Measurements from ENCODE around the gene TBCD. TPM values are rescaled to one million over a fixed set of nuclear protein-coding genes. Genes with fewer than 3 reads are reported as not detected.
"Not testable (repeated sequence)": the region's sequence is repeated elsewhere in the genome, so short reads cannot be mapped to it uniquely, and the experiment has no call there.

TBCD gene
- total RNA-seq, 1 donor from 2014 or later: 31.8 TPM

- no peak for DNase-seq (ENCODE audit: low read depth)
- Mint-ChIP-seq H3K9me3 (ENCODE audit: unreplicated experiment) (peaks cover 14% of the 10 kb centered on the region), H3K4me1 (ENCODE audit: low read depth, unreplicated experiment) (no peaks in the 10 kb centered on the region), H3K27me3 (ENCODE audit: low read depth, unreplicated experiment) (no peaks in the 10 kb centered on the region), H3K27ac (ENCODE audit: unreplicated experiment) (no peak overlapping the region), H3K36me3 (ENCODE audit: low read depth, unreplicated experiment) (peaks cover 24% of the 10 kb centered on the region), H3K4me3 (ENCODE audit: unreplicated experiment) (no peak overlapping the region)
- no peaks in the 10 kb centered on the region for H3K79me2 ChIP-seq (ENCODE audit: insufficient read depth, low read length)
- H3K27ac ChIP-seq (ENCODE audit: low read depth, low read length): no peak overlapping the region
- FAIRE-seq: no peak
- H2AFZ ChIP-seq (ENCODE audit: low read depth, low read length): no peak overlapping the region
- H3K36me3 ChIP-seq (ENCODE audit: insufficient read depth, low read length): peaks cover 5% of the 10 kb centered on the region
- TF ChIP-seq CTCF (IDR thresholded peaks at IDR 0.05; ENCODE audit: insufficient read depth, low read depth, low read length): no peak
- no peak for TF ChIP-seq EZH2 (IDR thresholded peaks at IDR 0.05; ENCODE audit: insufficient read depth, low read length)
- H3K4me3 ChIP-seq (ENCODE audit: insufficient read depth, low read depth, low read length): no peak overlapping the region
- no peak overlapping the region for H3K9ac ChIP-seq (ENCODE audit: low read length)
- no peak overlapping the region for H3K4me2 ChIP-seq (ENCODE audit: low read length)
- H3K4me1 ChIP-seq (ENCODE audit: insufficient read depth, low read length): no peaks in the 10 kb centered on the region
- peaks cover 6% of the 10 kb centered on the region for H3K9me3 ChIP-seq (ENCODE audit: insufficient read depth, low read depth, low read length)
- H4K20me1 ChIP-seq (ENCODE audit: insufficient read depth, low read length): no peaks in the 10 kb centered on the region
- H3K27me3 ChIP-seq (ENCODE audit: insufficient read depth, low read length): no peaks in the 10 kb centered on the region
Observed at GRCh38 chr17:82740906-82741759, 10.7 kb upstream of the TBCD start.

GRCh38 chr17:82743344-82744219 lies 8.3 kb upstream of the TBCD start:
- peaks cover 24% of the 10 kb centered on the region for H3K36me3 Mint-ChIP-seq (ENCODE audit: low read depth, unreplicated experiment)
- no peak for FAIRE-seq
- TF ChIP-seq EZH2 (IDR thresholded peaks at IDR 0.05; ENCODE audit: insufficient read depth, low read length): no peak
- TF ChIP-seq CTCF (IDR thresholded peaks at IDR 0.05; ENCODE audit: insufficient read depth, low read depth, low read length): no peak
- no peak overlapping the region for H3K4me3 Mint-ChIP-seq (ENCODE audit: unreplicated experiment)
- no peaks in the 10 kb centered on the region for H3K27me3 Mint-ChIP-seq (ENCODE audit: low read depth, unreplicated experiment)
- no peak overlapping the region for H3K27ac ChIP-seq (ENCODE audit: low read depth, low read length)
- H3K4me1 ChIP-seq (ENCODE audit: insufficient read depth, low read length): no peaks in the 10 kb centered on the region
- peaks cover 5% of the 10 kb centered on the region for H3K36me3 ChIP-seq (ENCODE audit: insufficient read depth, low read length)
- H3K4me2 ChIP-seq (ENCODE audit: low read length): no peak overlapping the region
- no peak for DNase-seq (ENCODE audit: low read depth)
- no peak overlapping the region for H2AFZ ChIP-seq (ENCODE audit: low read depth, low read length)
- H3K9me3 Mint-ChIP-seq (ENCODE audit: unreplicated experiment): peaks cover 14% of the 10 kb centered on the region
- no peak overlapping the region for H3K4me3 ChIP-seq (ENCODE audit: insufficient read depth, low read depth, low read length)
- no peaks in the 10 kb centered on the region for H3K4me1 Mint-ChIP-seq (ENCODE audit: low read depth, unreplicated experiment)
- H3K27me3 ChIP-seq (ENCODE audit: insufficient read depth, low read length): no peaks in the 10 kb centered on the region
- H4K20me1 ChIP-seq (ENCODE audit: insufficient read depth, low read length): no peaks in the 10 kb centered on the region
- no peaks in the 10 kb centered on the region for H3K79me2 ChIP-seq (ENCODE audit: insufficient read depth, low read length)
- H3K27ac Mint-ChIP-seq (ENCODE audit: unreplicated experiment): no peak overlapping the region
- no peak overlapping the region for H3K9ac ChIP-seq (ENCODE audit: low read length)
- peaks cover 6% of the 10 kb centered on the region for H3K9me3 ChIP-seq (ENCODE audit: insufficient read depth, low read depth, low read length)

GRCh38 chr17:82744736-82745135 lies 7.1 kb upstream of the TBCD start:
- not testable (repeated sequence) for H3K27me3 Mint-ChIP-seq (ENCODE audit: low read depth, unreplicated experiment); H3K36me3 ChIP-seq (ENCODE audit: insufficient read depth, low read length); FAIRE-seq; H3K4me3 ChIP-seq (ENCODE audit: insufficient read depth, low read depth, low read length); H3K4me2 ChIP-seq (ENCODE audit: low read length); DNase-seq (ENCODE audit: low read depth); H3K27ac ChIP-seq (ENCODE audit: low read depth, low read length); H3K9me3 ChIP-seq (ENCODE audit: insufficient read depth, low read depth, low read length); H3K79me2 ChIP-seq (ENCODE audit: insufficient read depth, low read length); H3K9ac ChIP-seq (ENCODE audit: low read length); H4K20me1 ChIP-seq (ENCODE audit: insufficient read depth, low read length); H3K4me3 Mint-ChIP-seq (ENCODE audit: unreplicated experiment); H3K27ac Mint-ChIP-seq (ENCODE audit: unreplicated experiment); H3K4me1 Mint-ChIP-seq (ENCODE audit: low read depth, unreplicated experiment); H2AFZ ChIP-seq (ENCODE audit: low read depth, low read length); H3K4me1 ChIP-seq (ENCODE audit: insufficient read depth, low read length); H3K27me3 ChIP-seq (ENCODE audit: insufficient read depth, low read length)
- H3K9me3 Mint-ChIP-seq (ENCODE audit: unreplicated experiment): peaks cover 14% of the 10 kb centered on the region
- peaks cover 24% of the 10 kb centered on the region for H3K36me3 Mint-ChIP-seq (ENCODE audit: low read depth, unreplicated experiment)
